Panc1 (cell line): ENCODE data around the gene RGS3. TPM values are rescaled to one million over a fixed set of nuclear protein-coding genes. Genes with fewer than 3 reads are reported as not detected.

Experiments used
- ATAC-seq: fragments of 200-7000 bp; cut with Tn5 transposase; 2 replicates; pipeline ENCODE4 v1.9.1; 2020; ENCODE audit warnings: mild to moderate bottlenecking, moderate library complexity
- BruUV-seq: library from RNA; stranded (reverse); fragments of 400-500 nt; replicated peaks from 2 replicates; lab custom pipeline; 2021; lab: Mats Ljungman, UMichigan
- CTCF ChIA-PET: fragments of 300-600 bp; sonication (Branson Sonifier 250); formaldehyde crosslinking; loops from one replicate; lab custom pipeline; 2022; ENCODE audit warnings: antibody characterized with exemption; lab: Charles Lee
- POLR2A ChIA-PET: fragments of 300-600 bp; sonication (Branson Sonifier 250); formaldehyde crosslinking; loops from one replicate; lab custom pipeline; 2022; ENCODE audit warnings: antibody characterized with exemption; lab: Charles Lee
- DNase-seq: peaks from one replicate; pipeline ENCODE4 v3.0.0-alpha.2; 2010; ENCODE audit warnings: low read depth, low spot score
- H3K27ac ChIP-seq: 2 replicates; pipeline ENCODE4 v1.5.1; 2011; ENCODE audit warnings: mild to moderate bottlenecking, low read length, inconsistent platforms
- H3K27me3 ChIP-seq: fragments of 200-500 bp; sonication (Bioruptor generic); 2 replicates; pipeline ENCODE4 v1.6.0; 2014; ENCODE audit warnings: low read length, inconsistent platforms; ENCODE audit not compliant: control insufficient read depth, insufficient read depth
- H3K36me3 ChIP-seq: fragments of 200-500 bp; sonication (Bioruptor generic); 2 replicates; pipeline ENCODE4 v1.5.1; 2014; ENCODE audit warnings: inconsistent platforms, mild to moderate bottlenecking, low read length, moderate library complexity; ENCODE audit not compliant: control insufficient read depth, insufficient read depth
- H3K4me1 ChIP-seq: 2 replicates; pipeline ENCODE4 v1.5.1; 2011; ENCODE audit warnings: inconsistent platforms, mild to moderate bottlenecking, low read length, moderate library complexity; ENCODE audit not compliant: control insufficient read depth, insufficient read depth
- H3K4me3 ChIP-seq, 2 experiments: 2 replicates each; pipeline ENCODE4 v1.5.1; 2011 to 2012; ENCODE audit warnings: low read depth in 2 of 2, low read length in 2 of 2, mild to moderate bottlenecking in 2 of 2, inconsistent platforms in 1 of 2, moderate library complexity in 1 of 2
- H3K9me3 ChIP-seq: fragments of 200-500 bp; sonication (Bioruptor generic); 2 replicates; pipeline ENCODE4 v1.5.1; 2014; ENCODE audit warnings: low read depth, mild to moderate bottlenecking, inconsistent platforms, low read length, moderate library complexity; ENCODE audit not compliant: control insufficient read depth, insufficient read depth
- POLR2AphosphoS5 ChIP-seq: IDR thresholded peaks from 2 replicates; pipeline ENCODE4 v1.6.1; 2012; ENCODE audit warnings: mild to moderate bottlenecking, low read depth, low read length, moderate library complexity
- SIN3A ChIP-seq: IDR thresholded peaks from 2 replicates; pipeline ENCODE4 v1.6.1; 2012; ENCODE audit warnings: low read depth, mild to moderate bottlenecking, low read length, moderate library complexity, borderline replicate concordance; ENCODE audit not compliant: insufficient read depth
- TCF7L2 ChIP-seq: IDR thresholded peaks from 2 replicates; pipeline ENCODE4 v1.6.1; 2011; ENCODE audit warnings: mild to moderate bottlenecking, low read depth, low read length, inconsistent platforms
- in situ Hi-C: cut with HindIII; loops from 2 replicates; pipeline ENCODE4 v1.10.0; 2016; ENCODE audit warnings: low sequenced_read_pairs, low pct_unique_long_range_greater_than_20kb
- intact Hi-C: fragments of 100-400 bp; cut with micrococcal nuclease; formaldehyde crosslinking; loops from one replicate; pipeline ENCODE4 v1.10.0; 2022; ENCODE audit not compliant: unreplicated experiment
- total RNA-seq: library from RNA; stranded (reverse); gene quantifications from one replicate; pipeline ENCODE4 v1.2.1, GENCODE V29; 2021; ENCODE audit not compliant: unreplicated experiment
- TF ChIP-seq, protein P1 (sequence below): fragments of 450-650 bp; IDR thresholded peaks from 2 replicates; pipeline ENCODE4 v1.5.1; 2017; ENCODE audit warnings: mild to moderate bottlenecking
- TF ChIP-seq, protein P2 (sequence below), 2 experiments: IDR thresholded peaks; 2 replicates each; pipeline ENCODE4 v1.6.1; 2011 to 2012; ENCODE audit warnings: low read depth in 2 of 2, control low read depth in 1 of 2, low read length in 1 of 2, mild to moderate bottlenecking in 1 of 2, moderate library complexity in 1 of 2; ENCODE audit not compliant: insufficient read depth in 1 of 2

RGS3 gene
- total RNA-seq, 1 experiment from 2014 or later: 15.1 TPM

DNA sequence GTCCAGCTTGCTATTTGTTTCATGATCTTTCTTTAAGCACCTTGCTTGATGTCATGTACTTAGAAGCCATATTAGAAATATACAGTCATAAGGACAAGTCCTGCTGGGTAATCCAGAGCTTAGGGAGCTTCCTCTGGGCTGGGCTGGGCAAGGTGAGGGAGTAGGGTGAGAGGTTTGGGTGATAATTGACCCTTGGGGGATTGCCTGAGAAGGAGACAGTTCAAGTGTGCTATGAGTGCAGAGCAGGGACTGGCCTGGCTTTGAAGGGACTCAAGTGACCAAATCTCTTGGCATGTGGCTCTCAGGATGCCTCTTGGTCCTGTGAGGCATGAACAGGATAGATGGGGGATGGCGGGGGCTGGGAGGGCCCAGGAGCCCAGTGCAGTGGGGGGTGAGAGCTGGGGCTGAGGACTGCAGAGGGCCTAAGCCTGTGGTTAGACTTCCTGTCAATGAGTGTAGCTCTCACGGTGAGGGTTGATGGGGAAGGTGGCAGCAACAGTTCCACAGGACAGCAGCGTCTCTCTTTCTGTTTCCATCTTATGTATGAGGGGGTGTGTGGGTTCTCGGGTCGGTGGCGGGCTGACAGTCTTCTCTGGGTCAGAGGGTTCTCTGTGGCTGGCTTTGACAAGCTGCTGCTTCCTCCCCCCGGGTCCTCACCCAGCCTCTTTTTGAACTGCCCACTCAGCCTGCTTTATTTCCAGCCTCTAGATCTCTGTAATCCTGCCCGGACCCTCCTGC lies 53.5 kb downstream of the RGS3 start:
- no peaks in the 10 kb centered on the region for H3K27me3 ChIP-seq
- TF ChIP-seq TCF7L2 (no peak), SIN3A (no peak), POLR2AphosphoS5 (no peak)
- TF ChIP-seq, protein P1, sequence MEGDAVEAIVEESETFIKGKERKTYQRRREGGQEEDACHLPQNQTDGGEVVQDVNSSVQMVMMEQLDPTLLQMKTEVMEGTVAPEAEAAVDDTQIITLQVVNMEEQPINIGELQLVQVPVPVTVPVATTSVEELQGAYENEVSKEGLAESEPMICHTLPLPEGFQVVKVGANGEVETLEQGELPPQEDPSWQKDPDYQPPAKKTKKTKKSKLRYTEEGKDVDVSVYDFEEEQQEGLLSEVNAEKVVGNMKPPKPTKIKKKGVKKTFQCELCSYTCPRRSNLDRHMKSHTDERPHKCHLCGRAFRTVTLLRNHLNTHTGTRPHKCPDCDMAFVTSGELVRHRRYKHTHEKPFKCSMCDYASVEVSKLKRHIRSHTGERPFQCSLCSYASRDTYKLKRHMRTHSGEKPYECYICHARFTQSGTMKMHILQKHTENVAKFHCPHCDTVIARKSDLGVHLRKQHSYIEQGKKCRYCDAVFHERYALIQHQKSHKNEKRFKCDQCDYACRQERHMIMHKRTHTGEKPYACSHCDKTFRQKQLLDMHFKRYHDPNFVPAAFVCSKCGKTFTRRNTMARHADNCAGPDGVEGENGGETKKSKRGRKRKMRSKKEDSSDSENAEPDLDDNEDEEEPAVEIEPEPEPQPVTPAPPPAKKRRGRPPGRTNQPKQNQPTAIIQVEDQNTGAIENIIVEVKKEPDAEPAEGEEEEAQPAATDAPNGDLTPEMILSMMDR: no peak
- TF ChIP-seq, protein P2, sequence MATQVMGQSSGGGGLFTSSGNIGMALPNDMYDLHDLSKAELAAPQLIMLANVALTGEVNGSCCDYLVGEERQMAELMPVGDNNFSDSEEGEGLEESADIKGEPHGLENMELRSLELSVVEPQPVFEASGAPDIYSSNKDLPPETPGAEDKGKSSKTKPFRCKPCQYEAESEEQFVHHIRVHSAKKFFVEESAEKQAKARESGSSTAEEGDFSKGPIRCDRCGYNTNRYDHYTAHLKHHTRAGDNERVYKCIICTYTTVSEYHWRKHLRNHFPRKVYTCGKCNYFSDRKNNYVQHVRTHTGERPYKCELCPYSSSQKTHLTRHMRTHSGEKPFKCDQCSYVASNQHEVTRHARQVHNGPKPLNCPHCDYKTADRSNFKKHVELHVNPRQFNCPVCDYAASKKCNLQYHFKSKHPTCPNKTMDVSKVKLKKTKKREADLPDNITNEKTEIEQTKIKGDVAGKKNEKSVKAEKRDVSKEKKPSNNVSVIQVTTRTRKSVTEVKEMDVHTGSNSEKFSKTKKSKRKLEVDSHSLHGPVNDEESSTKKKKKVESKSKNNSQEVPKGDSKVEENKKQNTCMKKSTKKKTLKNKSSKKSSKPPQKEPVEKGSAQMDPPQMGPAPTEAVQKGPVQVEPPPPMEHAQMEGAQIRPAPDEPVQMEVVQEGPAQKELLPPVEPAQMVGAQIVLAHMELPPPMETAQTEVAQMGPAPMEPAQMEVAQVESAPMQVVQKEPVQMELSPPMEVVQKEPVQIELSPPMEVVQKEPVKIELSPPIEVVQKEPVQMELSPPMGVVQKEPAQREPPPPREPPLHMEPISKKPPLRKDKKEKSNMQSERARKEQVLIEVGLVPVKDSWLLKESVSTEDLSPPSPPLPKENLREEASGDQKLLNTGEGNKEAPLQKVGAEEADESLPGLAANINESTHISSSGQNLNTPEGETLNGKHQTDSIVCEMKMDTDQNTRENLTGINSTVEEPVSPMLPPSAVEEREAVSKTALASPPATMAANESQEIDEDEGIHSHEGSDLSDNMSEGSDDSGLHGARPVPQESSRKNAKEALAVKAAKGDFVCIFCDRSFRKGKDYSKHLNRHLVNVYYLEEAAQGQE (IDR thresholded peaks at IDR 0.05; ENCODE audit: insufficient read depth in 1 of 2, low read depth in 2 of 2, low read length in 1 of 2): no peak
- no peak overlapping the region for H3K4me3 ChIP-seq
- H3K4me1 ChIP-seq: no peaks in the 10 kb centered on the region
- ChIA-PET CTCF (no interaction called here), POLR2A (no interaction called here)
- H3K9me3 ChIP-seq: no peaks in the 10 kb centered on the region
- intact Hi-C loops: no loop called here
- in situ Hi-C loops: no loop called here
- H3K27ac ChIP-seq: no peak overlapping the region
- BruUV-seq: no TSS peak
- no peaks in the 10 kb centered on the region for H3K36me3 ChIP-seq
- ATAC-seq (no peak), DNase-seq (no peak)

DNA sequence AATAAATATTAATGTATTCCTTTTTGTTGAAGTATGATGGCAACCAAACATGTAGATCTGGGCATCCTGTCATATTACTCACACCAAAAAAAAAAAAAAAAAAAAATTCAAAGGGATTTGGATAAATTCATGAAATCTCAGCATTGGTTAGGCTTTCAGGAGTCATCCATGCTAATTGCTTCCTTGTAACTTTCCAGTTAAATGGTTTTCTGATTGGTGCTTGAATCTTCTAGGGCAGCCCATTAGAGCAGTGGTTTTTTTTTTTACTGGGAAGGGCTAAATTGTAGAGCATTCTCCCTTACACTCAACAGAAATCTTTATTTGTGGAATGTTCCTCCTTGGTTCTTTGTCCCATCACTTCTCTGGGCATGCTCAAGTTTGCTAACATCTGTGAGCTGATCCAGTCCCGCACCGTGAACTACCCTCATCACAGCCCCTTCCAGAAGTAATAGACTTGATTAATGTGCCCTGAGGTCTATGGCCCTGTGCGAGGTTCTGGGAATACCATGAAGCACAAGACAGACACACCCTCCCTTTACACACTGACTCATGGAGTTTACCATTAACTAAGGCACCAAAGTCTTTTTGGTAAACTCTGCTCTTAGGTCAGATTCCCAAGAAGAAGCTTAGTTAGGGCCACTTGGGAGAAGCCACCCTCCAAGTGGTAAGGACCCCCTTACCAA lies 56.0 kb downstream of the RGS3 start:
- Histone ChIP-seq H3K27me3 (no peaks in the 10 kb centered on the region), H3K27ac (no peak overlapping the region), H3K36me3 (no peaks in the 10 kb centered on the region), H3K9me3 (no peaks in the 10 kb centered on the region), H3K4me3 (no peak overlapping the region), H3K4me1 (no peaks in the 10 kb centered on the region)
- in situ Hi-C loops (no loop called here), intact Hi-C loops (no loop called here)
- DNase-seq (no peak), ATAC-seq (no peak)
- no TSS peak for BruUV-seq
- CTCF ChIA-PET: no interaction called here
- POLR2A ChIA-PET: interaction anchor here (0.6 kb wide), 1 partner anchor 39 kb away, joined by 7 read pairs; no protein-coding TSS in a partner anchor
- TF ChIP-seq SIN3A (no peak), TCF7L2 (no peak), POLR2AphosphoS5 (no peak)
- TF ChIP-seq, protein P2 (IDR thresholded peaks at IDR 0.05; ENCODE audit: insufficient read depth in 1 of 2, low read depth in 2 of 2, low read length in 1 of 2): no peak
- TF ChIP-seq, protein P1: no peak
